ENCODE data around the gene RAP1GDS1.
"Not testable (repeated sequence)": the region's sequence is repeated elsewhere in the genome, so short reads cannot be mapped to it uniquely, and the experiment has no call there.

The RAP1GDS1 gene

DNA sequence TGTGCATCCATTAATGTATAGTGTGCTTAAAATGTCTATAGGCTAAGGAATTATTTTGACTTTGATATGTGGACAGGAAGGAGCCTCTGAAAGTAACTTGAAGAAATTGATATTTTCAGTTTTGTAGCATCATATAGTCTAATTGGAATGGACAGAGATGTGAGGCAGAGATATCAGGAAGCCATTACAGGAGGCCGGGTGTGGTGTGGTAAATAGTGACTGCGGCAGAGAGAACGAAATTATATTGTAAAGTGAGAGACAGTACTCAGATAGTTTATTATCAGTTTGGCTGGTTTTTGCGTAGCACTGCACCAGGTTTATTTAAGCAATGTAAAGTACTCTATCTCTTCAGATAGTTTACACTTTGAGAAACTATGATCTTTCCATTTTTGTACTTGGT is 98.5 kb downstream of the RAP1GDS1 start:
- DNase-seq: no peak

DNA sequence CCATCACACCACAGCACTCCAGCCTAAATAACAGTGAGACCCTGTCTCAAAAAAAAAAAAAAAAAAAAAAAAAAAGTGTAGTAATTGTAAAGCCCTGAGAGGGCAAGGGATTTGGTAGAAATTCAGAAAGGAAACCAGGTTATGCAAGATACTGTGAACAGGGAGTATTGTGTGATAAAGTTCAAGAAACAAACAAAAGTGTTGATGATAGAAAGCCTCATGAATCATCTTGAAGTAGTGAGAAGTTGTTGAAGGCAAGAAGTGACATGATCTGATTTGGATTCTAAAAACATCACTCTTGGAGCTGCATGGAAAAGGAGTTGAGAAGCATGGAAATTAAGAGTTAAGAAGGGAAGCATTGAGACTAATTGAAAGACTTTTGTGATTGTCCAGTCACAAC is 102.2 kb downstream of the RAP1GDS1 start:
- DNase-seq: no peak

GRCh38 chr4:98366275-98366674 is 105.1 kb downstream of the RAP1GDS1 start:
- not testable (repeated sequence) for DNase-seq

DNA sequence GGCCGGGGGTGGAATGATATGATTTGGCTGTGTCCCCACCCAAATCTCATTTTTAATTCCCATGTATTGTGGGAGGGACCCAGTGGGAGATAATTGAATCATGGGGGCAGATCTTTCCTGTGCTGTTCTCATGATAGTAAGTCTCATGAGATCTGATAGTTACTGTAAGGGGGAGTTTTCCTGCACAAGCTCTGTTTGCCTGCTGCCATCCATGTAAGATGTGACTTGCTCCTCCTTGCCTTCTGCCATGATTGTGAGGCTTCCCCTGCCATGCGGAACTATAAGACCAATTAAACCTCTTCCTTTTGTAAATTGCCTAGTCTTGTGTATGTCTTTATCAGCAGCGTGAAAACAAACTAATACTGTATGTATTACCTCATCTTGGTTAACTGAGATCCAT is 106.8 kb downstream of the RAP1GDS1 start:
- not testable (repeated sequence) for DNase-seq

- DNase-seq: no peak
Measured at GRCh38 chr4:98369322-98369721, 108.1 kb downstream of the RAP1GDS1 start.

DNA sequence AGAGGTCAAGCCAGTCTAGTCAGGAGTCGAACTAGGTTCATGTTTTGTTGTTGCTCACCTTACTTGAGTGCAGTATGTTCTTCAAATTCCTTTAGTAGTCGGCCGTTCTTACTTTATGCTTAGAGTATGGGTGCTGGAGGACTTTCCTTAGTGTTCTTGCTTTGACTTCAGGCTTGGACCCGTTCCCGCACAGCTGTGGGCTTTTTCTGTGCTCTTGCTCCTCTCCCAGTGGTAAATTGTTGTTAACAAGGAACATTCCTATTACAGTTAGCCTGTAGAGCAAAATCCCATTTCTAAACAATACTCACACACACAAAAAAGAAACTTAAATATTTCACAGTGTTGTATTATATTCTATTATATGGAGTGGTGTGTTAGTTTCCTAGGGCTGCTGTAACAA is 113.5 kb downstream of the RAP1GDS1 start:
- no peak for DNase-seq

- DNase-seq: no peak
Measured at GRCh38 chr4:98377559-98377958, 116.4 kb downstream of the RAP1GDS1 start.

DNA sequence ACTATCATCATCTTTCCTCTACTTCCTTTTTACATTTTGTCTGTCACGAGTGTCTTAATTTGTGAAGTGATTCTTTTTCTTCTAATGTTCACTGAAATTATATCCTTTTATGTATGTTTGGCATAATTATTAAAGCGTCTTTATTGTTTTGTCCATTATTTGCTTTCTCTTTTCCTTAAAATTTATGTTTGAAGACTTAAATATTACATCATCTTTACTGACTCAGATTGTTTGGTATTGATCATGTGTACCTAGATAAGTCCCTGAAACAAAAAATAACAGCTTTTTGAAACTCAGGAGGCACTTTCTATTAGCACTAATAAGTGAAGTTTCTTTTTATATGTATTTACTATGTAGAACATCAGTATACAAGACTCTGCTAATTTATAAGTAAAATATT is 120.1 kb downstream of the RAP1GDS1 start:
- no peak for DNase-seq

GRCh38 chr4:98383431-98384106 is 122.4 kb downstream of the RAP1GDS1 start:
- DNase-seq: no peak

- DNase-seq: no peak
Measured at GRCh38 chr4:98385831-98386230, 124.6 kb downstream of the RAP1GDS1 start.

- no peak for DNase-seq
Measured at GRCh38 chr4:98387345-98388026, 126.3 kb downstream of the RAP1GDS1 start.

- DNase-seq: no peak
Measured at GRCh38 chr4:98394134-98394533, 132.9 kb downstream of the RAP1GDS1 start.

DNA sequence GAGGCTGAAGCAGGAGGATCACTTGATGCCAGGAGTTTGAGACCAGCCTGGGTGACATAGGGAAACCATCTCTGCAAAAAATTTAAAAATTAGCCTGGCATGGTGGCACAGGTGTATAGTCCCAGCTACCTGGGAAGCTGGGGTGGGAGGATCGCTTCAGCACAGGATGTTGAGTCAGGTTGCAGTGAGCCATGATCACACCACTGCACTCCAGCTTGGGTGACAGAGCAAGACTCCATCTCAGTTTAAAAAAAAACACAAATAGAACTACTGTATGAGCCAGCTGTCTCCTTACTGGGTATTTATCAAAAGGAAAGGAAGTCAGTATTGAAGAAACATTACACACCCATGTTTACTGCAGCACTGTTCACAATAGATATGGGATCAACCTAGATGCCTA is 138.7 kb downstream of the RAP1GDS1 start:
- DNase-seq: no peak

- no peak for DNase-seq
Measured at GRCh38 chr4:98406819-98407218, 145.6 kb downstream of the RAP1GDS1 start.

- no peak for DNase-seq
Measured at GRCh38 chr4:98411731-98412130, 150.5 kb downstream of the RAP1GDS1 start.

DNA sequence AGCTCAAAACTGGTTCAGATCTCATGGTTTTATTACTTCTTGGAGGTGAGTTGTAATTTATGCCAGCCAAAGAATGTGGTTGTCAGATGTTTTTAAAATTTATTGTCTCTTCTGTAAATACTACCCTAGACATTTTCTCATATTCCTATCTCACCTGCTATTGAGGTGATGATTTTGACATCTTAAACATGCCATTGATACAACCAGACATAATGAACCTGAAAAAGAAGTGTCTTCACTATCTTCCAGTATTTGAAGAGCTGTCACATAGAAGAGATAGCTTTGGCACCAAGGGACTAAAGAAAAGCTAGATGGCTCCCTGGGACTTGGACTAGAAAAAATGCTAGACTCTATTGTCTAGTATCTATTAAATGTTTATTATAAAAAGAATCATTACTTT is 155.7 kb downstream of the RAP1GDS1 start:
- DNase-seq: no peak

DNA sequence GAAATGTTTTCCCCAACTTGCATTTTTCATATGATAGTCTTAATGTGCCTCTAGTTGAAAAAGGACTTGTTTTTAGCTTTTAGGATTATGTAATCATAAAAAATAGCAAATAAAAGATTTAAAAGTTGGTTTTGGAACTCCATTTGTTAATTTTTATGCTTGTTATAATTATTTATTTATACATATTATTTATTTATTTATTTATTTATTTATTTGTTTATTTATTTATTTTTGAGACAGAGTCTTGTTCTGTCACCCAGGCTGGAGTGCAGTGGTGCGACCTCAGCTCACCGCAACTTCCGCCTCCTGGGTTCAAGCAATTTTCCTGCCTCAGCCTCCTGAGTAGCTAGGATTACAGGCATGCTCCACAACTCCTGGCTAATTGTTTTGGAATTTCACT is 159.0 kb downstream of the RAP1GDS1 start:
- DNase-seq: not testable (repeated sequence)

DNA sequence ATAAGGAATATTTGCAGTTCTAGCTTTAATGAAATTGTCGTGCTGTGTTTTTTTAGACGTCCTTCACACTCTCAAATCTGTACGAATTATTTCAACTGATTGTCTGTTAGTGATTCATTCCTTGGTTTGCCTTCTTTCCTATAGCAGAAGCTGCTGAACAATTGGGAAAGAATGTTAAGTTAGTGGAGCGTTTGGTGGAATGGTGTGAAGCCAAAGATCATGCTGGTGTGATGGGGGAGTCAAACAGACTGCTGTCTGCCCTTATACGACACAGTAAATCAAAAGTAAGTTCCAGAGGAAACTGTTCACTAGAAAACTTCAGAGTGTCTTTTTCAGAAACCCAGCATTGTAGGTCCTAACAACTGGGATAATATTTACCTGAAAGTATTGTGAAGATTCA is 159.9 kb downstream of the RAP1GDS1 start:
- DNase-seq: no peak

DNA sequence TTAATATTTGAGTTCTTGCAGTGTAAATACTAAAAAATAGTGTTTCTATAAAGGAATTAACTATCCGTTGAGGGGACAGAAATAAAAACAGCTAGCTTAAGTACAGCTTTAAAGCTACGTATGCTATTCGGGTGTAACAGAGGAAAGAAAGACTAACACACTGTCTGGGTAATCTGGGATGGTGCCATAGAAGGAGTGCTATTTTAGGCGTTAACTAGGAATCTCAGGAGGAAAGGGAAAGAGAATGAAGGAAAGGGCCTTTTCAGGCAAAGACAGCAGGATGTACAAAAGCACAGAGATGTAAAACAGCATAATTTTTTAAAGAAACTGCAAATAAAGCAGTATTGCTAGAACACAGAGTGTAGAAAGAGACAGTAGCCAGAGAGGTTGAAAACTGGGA is 161.8 kb downstream of the RAP1GDS1 start:
- no peak for DNase-seq

DNA sequence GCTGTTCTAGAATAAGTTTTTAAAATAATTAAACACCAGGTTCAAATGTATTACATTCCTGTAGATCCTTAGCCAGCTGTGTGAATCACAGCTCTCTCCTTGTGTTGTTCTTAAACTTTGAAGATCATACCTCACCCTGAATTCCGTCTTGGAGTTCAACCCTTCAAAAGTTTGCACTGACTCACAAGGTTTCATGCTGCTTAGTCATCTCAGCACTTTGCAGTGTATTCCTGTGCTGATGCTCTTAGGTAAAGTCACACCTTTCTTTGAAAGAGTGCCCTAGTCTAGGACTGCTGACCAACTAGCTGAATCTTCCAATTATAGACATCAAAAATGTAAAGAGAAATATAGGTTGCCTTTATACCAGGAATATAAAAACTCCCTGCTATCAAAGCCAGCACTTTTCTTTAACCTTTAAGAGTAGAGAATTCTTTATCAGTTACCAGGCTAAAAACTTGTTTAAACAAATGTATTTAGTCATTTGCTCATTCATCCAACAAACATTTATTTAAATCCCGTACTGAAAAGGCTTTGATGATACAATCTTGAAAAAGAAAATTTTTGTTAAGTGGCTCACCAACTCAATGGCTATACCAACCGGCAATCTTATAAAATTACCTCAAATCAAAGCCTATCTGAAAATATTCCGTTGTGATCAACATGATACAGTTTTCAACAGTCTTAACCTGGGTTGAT is 169.7 kb downstream of the RAP1GDS1 start:
- no peak for DNase-seq

DNA sequence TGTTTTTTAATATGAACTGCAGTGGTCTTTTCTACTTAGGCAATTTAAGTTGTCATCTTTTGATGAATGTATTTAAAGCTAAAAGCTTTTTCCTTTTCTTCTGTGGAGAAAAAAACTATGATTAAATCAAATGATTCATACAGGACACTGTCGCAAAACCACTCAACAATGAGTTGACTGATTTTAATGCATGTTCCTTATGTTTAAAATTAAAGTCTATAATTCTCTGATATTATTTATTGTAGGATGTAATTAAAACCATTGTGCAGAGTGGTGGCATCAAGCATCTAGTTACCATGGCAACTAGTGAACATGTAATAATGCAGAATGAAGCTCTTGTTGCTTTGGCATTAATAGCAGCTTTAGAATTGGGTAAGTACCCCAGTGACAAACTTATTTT is 172.5 kb downstream of the RAP1GDS1 start:
- no peak for DNase-seq

GRCh38 chr4:98434816-98435215 is 173.6 kb downstream of the RAP1GDS1 start:
- no peak for DNase-seq

DNA sequence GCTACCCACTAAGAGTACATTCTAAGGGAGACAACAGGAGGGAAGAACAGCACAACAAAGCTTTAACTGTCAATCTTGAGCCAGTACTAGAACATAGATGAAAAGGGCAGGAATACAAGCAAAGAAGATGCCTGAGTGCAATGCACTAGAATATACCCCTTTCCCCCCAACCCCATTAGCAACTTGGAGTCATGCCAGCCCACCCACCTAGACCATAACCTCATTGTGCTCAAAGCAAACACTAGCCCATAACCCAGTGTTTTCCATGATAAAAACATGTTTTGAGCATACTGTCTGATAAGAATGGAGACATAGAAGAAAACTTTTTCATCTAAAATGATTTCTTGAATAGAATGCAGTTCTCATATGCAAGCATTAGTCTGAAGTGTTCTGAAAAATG is 183.2 kb downstream of the RAP1GDS1 start:
- DNase-seq: no peak
